Caco-2 (cell line): ENCODE measurements around the gene FNDC3B. TPM values are rescaled to one million over a fixed set of nuclear protein-coding genes. Genes with fewer than 3 reads are reported as not detected.
A peak's percentile ranks its signal among the peaks of the same experiment; 100 is the strongest.
"Not testable (repeated sequence)": the region's sequence is repeated elsewhere in the genome, so short reads cannot be mapped to it uniquely, and the experiment has no call there.

Experiments used
- Bru-seq: library from RNA; stranded (reverse); fragments of 400-500 nt; gene quantifications from one replicate; lab custom pipeline; 2021; lab: Mats Ljungman, UMichigan
- BruChase-seq, 2 experiments: library from RNA; stranded (reverse); fragments of 400-500 nt; gene quantifications; one replicate each; lab custom pipeline; 2021; lab: Mats Ljungman, UMichigan
- BruUV-seq: library from RNA; stranded (reverse); fragments of 400-500 nt; replicated peaks from 2 replicates; lab custom pipeline; 2021; lab: Mats Ljungman, UMichigan
- CTCF ChIA-PET: fragments of 300-600 bp; sonication (Branson Sonifier 250); formaldehyde crosslinking; loops from one replicate; lab custom pipeline; 2022; ENCODE audit warnings: antibody characterized with exemption; lab: Charles Lee
- POLR2A ChIA-PET: fragments of 300-600 bp; sonication (Branson Sonifier 250); formaldehyde crosslinking; loops from one replicate; lab custom pipeline; 2022; ENCODE audit warnings: antibody characterized with exemption; lab: Charles Lee
- DNase-seq, 2 experiments: peaks; one replicate each; pipeline versions ENCODE4 v3.0.0 to v3.0.0-alpha.2; 2020 to 2022
- H3K27me3 ChIP-seq: replicated peaks from 2 replicates; pipeline ENCODE4 v1.6.0; 2011; ENCODE audit warnings: low read length; ENCODE audit not compliant: control insufficient read depth, insufficient read depth
- H3K36me3 ChIP-seq: 2 replicates; pipeline ENCODE4 v1.5.1; 2011; ENCODE audit warnings: low read length; ENCODE audit not compliant: control insufficient read depth, insufficient read depth
- H3K4me1 ChIP-seq: fragments of 250-450 bp; sonication (Bioruptor Pico); 2 replicates; pipeline ENCODE4 v1.5.1; 2020; ENCODE audit warnings: mild to moderate bottlenecking
- H3K4me3 ChIP-seq: 2 replicates; pipeline ENCODE4 v1.5.1; 2011; ENCODE audit warnings: low read depth, mild to moderate bottlenecking, control low read depth, low read length
- H3K9me3 ChIP-seq: fragments of 250-450 bp; sonication (Bioruptor Pico); 2 replicates; pipeline ENCODE4 v1.5.1; 2020; ENCODE audit warnings: mild to moderate bottlenecking, moderate library complexity
- H3K27ac Mint-ChIP-seq: one replicate; pipeline ENCODE4 v1.8.0; 2022; ENCODE audit warnings: mixed read lengths; ENCODE audit not compliant: unreplicated experiment
- H3K27me3 Mint-ChIP-seq: one replicate; pipeline ENCODE4 v1.8.0; 2022; ENCODE audit warnings: mixed read lengths; ENCODE audit not compliant: insufficient read depth, unreplicated experiment
- H3K36me3 Mint-ChIP-seq: one replicate; pipeline ENCODE4 v1.8.0; 2022; ENCODE audit warnings: mild to moderate bottlenecking, mixed read lengths; ENCODE audit not compliant: insufficient read depth, unreplicated experiment
- H3K4me1 Mint-ChIP-seq: one replicate; pipeline ENCODE4 v1.8.0; 2022; ENCODE audit warnings: low read depth, mixed read lengths; ENCODE audit not compliant: unreplicated experiment
- H3K4me3 Mint-ChIP-seq: one replicate; pipeline ENCODE4 v1.8.0; 2022; ENCODE audit warnings: mild to moderate bottlenecking, moderate library complexity, mixed read lengths; ENCODE audit not compliant: unreplicated experiment
- H3K9me3 Mint-ChIP-seq: one replicate; pipeline ENCODE4 v1.8.0; 2022; ENCODE audit warnings: mixed read lengths; ENCODE audit not compliant: unreplicated experiment
- intact Hi-C: fragments of 100-400 bp; cut with micrococcal nuclease; formaldehyde crosslinking; loops from one replicate; pipeline ENCODE4 v1.10.0; 2022; ENCODE audit not compliant: unreplicated experiment
- long read RNA-seq: library from polyadenylated mRNA; stranded (forward); transcript quantifications from one replicate; pipeline ENCODE4 v2.0.0, GENCODE V29; 2022
- total RNA-seq: library from RNA; stranded (reverse); gene quantifications from 2 replicates; pipeline ENCODE4 v1.2.3, GENCODE V29; 2022
- TF ChIP-seq, protein P1 (sequence below), 2 experiments: fragments of 200-600 bp in 1 of 2; IDR thresholded peaks; 1 replicate in 1 of 2; 2 replicates in 1 of 2; pipeline versions ENCODE4 v1.5.1 to v1.8.0; 2011 to 2022; ENCODE audit warnings: antibody characterized with exemption in 1 of 2, control low read depth in 1 of 2, inconsistent platforms in 1 of 2, low read depth in 1 of 2, low read length in 1 of 2, mild to moderate bottlenecking in 1 of 2, moderate library complexity in 1 of 2; ENCODE audit not compliant: insufficient read depth in 1 of 2, severe bottlenecking in 1 of 2, unreplicated experiment in 1 of 2

Gene FNDC3B
- total RNA-seq (59.8 and 63.5 TPM in 2 replicates), Bru-seq, nascent RNA (percentile 91 among the genes with signal in this experiment), BruChase-seq, experiment 1, labeled RNA remaining after a 2-hour chase (percentile 80 among the genes with signal in this experiment), BruChase-seq, experiment 2, labeled RNA remaining after a 6-hour chase (percentile 76 among the genes with signal in this experiment)
- long read RNA-seq, full-length matches to known transcripts, result 14 of 33 reads
- long read RNA-seq, partial matches to known transcripts, result 10 of 33 reads
- long read RNA-seq, other reads (novel, unspliced or antisense), result 9 of 33 reads

DNA sequence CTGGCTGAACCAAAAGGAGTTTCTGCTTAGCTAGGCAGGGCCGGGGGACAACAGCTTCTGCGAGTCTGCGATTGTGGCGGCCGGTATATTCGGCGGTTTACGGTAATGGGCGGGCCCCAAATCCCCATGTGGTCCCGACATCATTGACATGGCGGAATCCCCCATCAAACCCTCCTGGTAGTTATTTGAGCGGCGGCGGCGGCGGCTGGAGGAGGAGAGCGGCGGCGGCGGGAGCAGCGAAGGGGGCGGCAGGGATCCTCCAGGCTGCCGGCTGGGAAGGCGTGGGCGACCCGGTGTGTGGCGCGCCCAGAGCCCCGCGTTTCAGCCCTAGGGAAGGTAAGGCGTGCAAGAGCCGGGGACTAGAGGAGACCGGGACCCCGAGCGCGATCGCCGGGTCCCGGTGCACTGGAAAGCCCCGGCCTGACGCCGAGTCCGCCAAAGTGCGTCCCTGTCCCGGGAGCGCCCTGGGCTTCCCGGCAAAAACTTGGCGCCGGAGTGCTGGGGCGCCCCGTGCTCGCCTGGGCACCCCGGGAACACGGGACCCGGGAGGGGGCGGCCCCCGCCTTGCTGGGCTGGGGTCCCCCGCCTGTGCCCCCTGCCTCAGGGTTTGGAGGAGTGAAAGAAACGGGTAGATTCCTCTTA is at the start of gene FNDC3B:
FNDC3B (plus strand) TSS at position 143 of the 642 bp plus-strand sequence. CDS start 72,902 bp downstream, outside the sequence.
- ChIA-PET CTCF (interaction anchor here (1.0 kb wide), 1 partner anchor 104 kb away, joined by 4 read pairs; no protein-coding TSS in a partner anchor), POLR2A (interaction anchor here (0.6 to 1.2 kb wide), 5 partner anchors 57 to 141 kb away, joined by 3 to 6 read pairs (median 3); no protein-coding TSS in a partner anchor)
- H3K4me3 ChIP-seq, result peak within 1 kb of the TSS; percentile 74
- intact Hi-C loops, result loop anchor here (1.0 to 10.0 kb wide), 7 partner anchors 27 to 235 kb away; no protein-coding TSS in a partner anchor
- peaks cover 8% of the 10 kb centered on the region for H3K4me1 Mint-ChIP-seq
- BruUV-seq, result TSS peak; percentile 27
- H3K4me1 ChIP-seq, result peaks cover 28% of the 10 kb centered on the region; the same call in 1 of the 2 replicates
- no peaks in the 10 kb centered on the region for H3K27me3 Mint-ChIP-seq
- no peaks in the 10 kb centered on the region for H3K9me3 ChIP-seq
- H3K36me3 Mint-ChIP-seq, result peaks cover 17% of the 10 kb centered on the region
- H3K36me3 ChIP-seq, result no peaks in the 10 kb centered on the region
- H3K27me3 ChIP-seq, result no peaks in the 10 kb centered on the region
- peak within 1 kb of the TSS; percentile 96 for H3K27ac Mint-ChIP-seq
- peak within 1 kb of the TSS; percentile 95 for H3K4me3 Mint-ChIP-seq
- peak; percentile 94 to 95 for DNase-seq
- H3K9me3 Mint-ChIP-seq, result no peaks in the 10 kb centered on the region
- TF ChIP-seq, protein P1, sequence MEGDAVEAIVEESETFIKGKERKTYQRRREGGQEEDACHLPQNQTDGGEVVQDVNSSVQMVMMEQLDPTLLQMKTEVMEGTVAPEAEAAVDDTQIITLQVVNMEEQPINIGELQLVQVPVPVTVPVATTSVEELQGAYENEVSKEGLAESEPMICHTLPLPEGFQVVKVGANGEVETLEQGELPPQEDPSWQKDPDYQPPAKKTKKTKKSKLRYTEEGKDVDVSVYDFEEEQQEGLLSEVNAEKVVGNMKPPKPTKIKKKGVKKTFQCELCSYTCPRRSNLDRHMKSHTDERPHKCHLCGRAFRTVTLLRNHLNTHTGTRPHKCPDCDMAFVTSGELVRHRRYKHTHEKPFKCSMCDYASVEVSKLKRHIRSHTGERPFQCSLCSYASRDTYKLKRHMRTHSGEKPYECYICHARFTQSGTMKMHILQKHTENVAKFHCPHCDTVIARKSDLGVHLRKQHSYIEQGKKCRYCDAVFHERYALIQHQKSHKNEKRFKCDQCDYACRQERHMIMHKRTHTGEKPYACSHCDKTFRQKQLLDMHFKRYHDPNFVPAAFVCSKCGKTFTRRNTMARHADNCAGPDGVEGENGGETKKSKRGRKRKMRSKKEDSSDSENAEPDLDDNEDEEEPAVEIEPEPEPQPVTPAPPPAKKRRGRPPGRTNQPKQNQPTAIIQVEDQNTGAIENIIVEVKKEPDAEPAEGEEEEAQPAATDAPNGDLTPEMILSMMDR (IDR thresholded peaks at IDR 0.05; ENCODE audit: insufficient read depth in 1 of 2, low read depth in 1 of 2, low read length in 1 of 2, severe bottlenecking in 1 of 2, unreplicated experiment in 1 of 2), result no peak

- H3K4me1 Mint-ChIP-seq, result not testable (repeated sequence)
Measured at GRCh38 chr3:171990239-171990638, 49.1 kb upstream of the FNDC3B start.

GRCh38 chr3:171991166-171991565 is 48.2 kb upstream of the FNDC3B start:
- Histone ChIP-seq H3K27me3 (no peaks in the 10 kb centered on the region), H3K4me1 (no peaks in the 10 kb centered on the region), H3K4me3 (no peak overlapping the region), H3K9me3 (no peaks in the 10 kb centered on the region), H3K36me3 (no peaks in the 10 kb centered on the region)
- ChIA-PET POLR2A (no interaction called here), CTCF (no interaction called here)
- intact Hi-C loops, result no loop called here
- TF ChIP-seq, protein P1 (IDR thresholded peaks at IDR 0.05; ENCODE audit: insufficient read depth in 1 of 2, low read depth in 1 of 2, low read length in 1 of 2, severe bottlenecking in 1 of 2, unreplicated experiment in 1 of 2), result no peak
- DNase-seq, result no peak
- Mint-ChIP-seq H3K27me3 (no peaks in the 10 kb centered on the region), H3K27ac (no peak overlapping the region), H3K9me3 (peaks cover 9% of the 10 kb centered on the region), H3K36me3 (no peaks in the 10 kb centered on the region), H3K4me1 (peaks cover 7% of the 10 kb centered on the region), H3K4me3 (no peak overlapping the region)
- no TSS peak for BruUV-seq

More at GRCh38 chr3:171990239-171990638, 49.1 kb upstream of the FNDC3B start:
- H3K27me3 ChIP-seq, H3K27me3 Mint-ChIP-seq, DNase-seq, H3K27ac Mint-ChIP-seq, H3K36me3 ChIP-seq, intact Hi-C loops, POLR2A ChIA-PET, H3K36me3 Mint-ChIP-seq, H3K9me3 Mint-ChIP-seq, CTCF ChIA-PET, H3K9me3 ChIP-seq, H3K4me3 Mint-ChIP-seq, H3K4me3 ChIP-seq, BruUV-seq, H3K4me1 ChIP-seq: not testable (repeated sequence)
